Stromal cell of bone marrow (primary cell): ENCODE results near the gene LCN2.

ENCODE experiments used
- DNase-seq: peaks from one replicate; pipeline ENCODE4 v3.0.0-alpha.2; 2012; ENCODE audit warnings: low read depth

The LCN2 gene

GRCh38 chr9:128201441-128202369 is 52.5 kb downstream of the LCN2 start:
- DNase-seq, result no peak

GRCh38 chr9:128202648-128203023 is 53.4 kb downstream of the LCN2 start:
- no peak for DNase-seq
